ENCODE measurements around the gene SIM1.

SIM1 gene

GRCh38 chr6:100371591-100371990 lies 93.1 kb downstream of the SIM1 start:
- Histone ChIP-seq H3K4me2 (ENCODE audit: low read length, poor library complexity, severe bottlenecking) (no peak overlapping the region), H3K4me1 (ENCODE audit: control insufficient read depth, insufficient read depth, low read depth, low read length) (no peaks in the 10 kb centered on the region), H3K36me3 (ENCODE audit: control insufficient read depth in 1 of 2, insufficient read depth in 2 of 2, low read depth in 1 of 2, low read length in 2 of 2) (no peaks in the 10 kb centered on the region), H2BK120ac (ENCODE audit: low read depth, low read length) (no peak overlapping the region), H3K23ac (ENCODE audit: low read length in 2 of 2) (no peak overlapping the region), H3K27ac (ENCODE audit: low read length, poor library complexity, severe bottlenecking) (no peak overlapping the region), H2BK12ac (ENCODE audit: low read length in 2 of 2) (no peak overlapping the region), H3K9ac (ENCODE audit: low read length) (no peak overlapping the region), H3K27me3 (ENCODE audit: control insufficient read depth in 1 of 2, insufficient read depth in 1 of 2, low read length in 2 of 2) (no peaks in the 10 kb centered on the region), H2AK5ac (ENCODE audit: low read length, severe bottlenecking) (no peak overlapping the region), H3K9me3 (ENCODE audit: control insufficient read depth, low read length) (no peaks in the 10 kb centered on the region), H3K79me1 (replicated peaks; ENCODE audit: low read length, poor library complexity, severe bottlenecking) (no peaks in the 10 kb centered on the region), H2BK5ac (ENCODE audit: low read depth, low read length, poor library complexity, severe bottlenecking) (no peak overlapping the region), H2BK15ac (ENCODE audit: low read depth, poor library complexity, severe bottlenecking) (no peak overlapping the region), H3K14ac (ENCODE audit: low read length in 2 of 2) (no peak overlapping the region), H3K4ac (ENCODE audit: low read depth in 1 of 2, low read length in 2 of 2) (no peak overlapping the region), H2AFZ (ENCODE audit: low read depth, low read length) (no peak overlapping the region), H4K8ac (ENCODE audit: low read length) (no peak overlapping the region), H4K91ac (ENCODE audit: low read length) (no peak overlapping the region), H3K4me3 (ENCODE audit: insufficient read depth in 1 of 2, low read depth in 1 of 2, low read length in 2 of 2) (no peak overlapping the region), H3K18ac (ENCODE audit: low read depth in 1 of 2, low read length in 2 of 2) (no peak overlapping the region)
- DNase-seq: no peak
- WGBS: 88% methylated on average over 1 of the region's 4 CpGs

DNA sequence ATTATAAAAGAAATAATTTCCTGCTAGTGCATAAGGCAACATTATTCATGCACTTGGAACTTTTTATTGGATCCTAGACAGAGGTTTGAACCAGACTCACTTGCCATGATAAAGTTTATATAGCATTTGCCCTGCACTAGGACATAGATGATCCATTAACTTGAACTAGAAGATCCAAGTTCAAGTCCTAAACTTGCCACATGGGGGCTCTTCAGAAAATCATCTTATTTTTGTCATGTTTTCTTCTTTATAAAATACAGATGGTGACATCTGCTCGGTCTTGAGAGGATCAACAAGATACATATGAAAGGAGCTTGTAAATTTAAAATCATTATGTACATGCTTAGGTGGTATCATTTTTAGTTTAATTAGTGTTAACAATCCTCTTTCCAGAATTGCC lies 94.5 kb downstream of the SIM1 start:
- no CpG with 5 or more reads among the region's 1 CpG for WGBS

DNA sequence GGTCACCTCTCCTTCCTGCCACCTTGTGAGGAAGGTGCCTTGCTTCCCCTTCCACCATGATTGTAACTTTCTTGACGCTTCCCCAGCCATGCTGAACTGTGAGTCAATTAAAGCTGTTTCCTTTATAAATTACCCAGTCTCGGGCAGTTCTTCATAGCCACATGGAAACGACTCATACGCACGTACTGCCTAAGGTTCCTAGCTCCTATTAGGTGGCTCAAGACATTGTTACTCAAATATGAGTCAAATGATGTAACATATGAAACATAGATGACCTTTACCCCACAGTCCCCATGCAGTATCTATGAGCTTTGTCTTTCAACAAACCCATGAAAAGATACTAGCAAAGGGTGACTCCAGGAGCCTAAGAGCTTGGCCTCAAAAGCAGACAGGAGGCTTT lies 98.3 kb downstream of the SIM1 start:
- Histone ChIP-seq H2AFZ (ENCODE audit: low read depth, low read length) (no peak overlapping the region), H3K4me2 (ENCODE audit: low read length, poor library complexity, severe bottlenecking) (no peak overlapping the region), H3K18ac (ENCODE audit: low read depth in 1 of 2, low read length in 2 of 2) (no peak overlapping the region), H2AK5ac (ENCODE audit: low read length, severe bottlenecking) (no peak overlapping the region), H2BK12ac (ENCODE audit: low read length in 2 of 2) (no peak overlapping the region), H3K4ac (ENCODE audit: low read depth in 1 of 2, low read length in 2 of 2) (no peak overlapping the region), H3K9ac (ENCODE audit: low read length) (peak overlapping the region; percentile 44), H3K79me1 (replicated peaks; ENCODE audit: low read length, poor library complexity, severe bottlenecking) (no peaks in the 10 kb centered on the region), H3K9me3 (ENCODE audit: control insufficient read depth, low read length) (no peaks in the 10 kb centered on the region), H3K14ac (ENCODE audit: low read length in 2 of 2) (no peak overlapping the region), H3K27ac (ENCODE audit: low read length, poor library complexity, severe bottlenecking) (no peak overlapping the region), H3K23ac (ENCODE audit: low read length in 2 of 2) (no peak overlapping the region), H2BK5ac (ENCODE audit: low read depth, low read length, poor library complexity, severe bottlenecking) (no peak overlapping the region), H3K36me3 (ENCODE audit: control insufficient read depth in 1 of 2, insufficient read depth in 2 of 2, low read depth in 1 of 2, low read length in 2 of 2) (no peaks in the 10 kb centered on the region), H4K8ac (ENCODE audit: low read length) (no peak overlapping the region), H3K4me1 (ENCODE audit: control insufficient read depth, insufficient read depth, low read depth, low read length) (no peaks in the 10 kb centered on the region), H4K91ac (ENCODE audit: low read length) (no peak overlapping the region), H2BK120ac (ENCODE audit: low read depth, low read length) (no peak overlapping the region), H2BK15ac (ENCODE audit: low read depth, poor library complexity, severe bottlenecking) (no peak overlapping the region), H3K4me3 (ENCODE audit: insufficient read depth in 1 of 2, low read depth in 1 of 2, low read length in 2 of 2) (no peak overlapping the region), H3K27me3 (ENCODE audit: control insufficient read depth in 1 of 2, insufficient read depth in 1 of 2, low read length in 2 of 2) (no peaks in the 10 kb centered on the region)
- WGBS: 56% methylated on average over 5 of the region's 5 CpGs
- peak; percentile 40 for DNase-seq

More for the DNA sequence above, 94.5 kb downstream of the SIM1 start:
- H3K79me1 ChIP-seq (replicated peaks; ENCODE audit: low read length, poor library complexity, severe bottlenecking): no peaks in the 10 kb centered on the region
- no peaks in the 10 kb centered on the region for H3K9me3 ChIP-seq (ENCODE audit: control insufficient read depth, low read length)
- H4K8ac ChIP-seq (ENCODE audit: low read length): no peak overlapping the region
- H3K23ac ChIP-seq (ENCODE audit: low read length in 2 of 2): no peak overlapping the region
- no peaks in the 10 kb centered on the region for H3K36me3 ChIP-seq (ENCODE audit: control insufficient read depth in 1 of 2, insufficient read depth in 2 of 2, low read depth in 1 of 2, low read length in 2 of 2)
- H2BK15ac ChIP-seq (ENCODE audit: low read depth, poor library complexity, severe bottlenecking): no peak overlapping the region
- no peak overlapping the region for H2BK12ac ChIP-seq (ENCODE audit: low read length in 2 of 2)
- H3K14ac ChIP-seq (ENCODE audit: low read length in 2 of 2): no peak overlapping the region
- H2AFZ ChIP-seq (ENCODE audit: low read depth, low read length): no peak overlapping the region
- no peak overlapping the region for H4K91ac ChIP-seq (ENCODE audit: low read length)
- no peak for DNase-seq
- no peak overlapping the region for H3K27ac ChIP-seq (ENCODE audit: low read length, poor library complexity, severe bottlenecking)
- H3K9ac ChIP-seq (ENCODE audit: low read length): no peak overlapping the region
- no peaks in the 10 kb centered on the region for H3K27me3 ChIP-seq (ENCODE audit: control insufficient read depth in 1 of 2, insufficient read depth in 1 of 2, low read length in 2 of 2)
- no peak overlapping the region for H2AK5ac ChIP-seq (ENCODE audit: low read length, severe bottlenecking)
- no peak overlapping the region for H3K18ac ChIP-seq (ENCODE audit: low read depth in 1 of 2, low read length in 2 of 2)
- no peak overlapping the region for H2BK120ac ChIP-seq (ENCODE audit: low read depth, low read length)
- H3K4ac ChIP-seq (ENCODE audit: low read depth in 1 of 2, low read length in 2 of 2): no peak overlapping the region
- H3K4me3 ChIP-seq (ENCODE audit: insufficient read depth in 1 of 2, low read depth in 1 of 2, low read length in 2 of 2): no peak overlapping the region
- H2BK5ac ChIP-seq (ENCODE audit: low read depth, low read length, poor library complexity, severe bottlenecking): no peak overlapping the region
- no peaks in the 10 kb centered on the region for H3K4me1 ChIP-seq (ENCODE audit: control insufficient read depth, insufficient read depth, low read depth, low read length)
- no peak overlapping the region for H3K4me2 ChIP-seq (ENCODE audit: low read length, poor library complexity, severe bottlenecking)

- no peak overlapping the region for H3K4me2 ChIP-seq (ENCODE audit: low read length, poor library complexity, severe bottlenecking)
- no peak overlapping the region for H2BK5ac ChIP-seq (ENCODE audit: low read depth, low read length, poor library complexity, severe bottlenecking)
- no peak overlapping the region for H3K9ac ChIP-seq (ENCODE audit: low read length)
- no peak overlapping the region for H2AFZ ChIP-seq (ENCODE audit: low read depth, low read length)
- H3K27ac ChIP-seq (ENCODE audit: low read length, poor library complexity, severe bottlenecking): no peak overlapping the region
- no peaks in the 10 kb centered on the region for H3K79me1 ChIP-seq (replicated peaks; ENCODE audit: low read length, poor library complexity, severe bottlenecking)
- WGBS: no CpG with 5 or more reads among the region's 1 CpG
- no peak overlapping the region for H4K91ac ChIP-seq (ENCODE audit: low read length)
- H3K23ac ChIP-seq (ENCODE audit: low read length in 2 of 2): no peak overlapping the region
- H4K8ac ChIP-seq (ENCODE audit: low read length): no peak overlapping the region
- no peak overlapping the region for H3K4ac ChIP-seq (ENCODE audit: low read depth in 1 of 2, low read length in 2 of 2)
- no peaks in the 10 kb centered on the region for H3K4me1 ChIP-seq (ENCODE audit: control insufficient read depth, insufficient read depth, low read depth, low read length)
- no peak overlapping the region for H2BK15ac ChIP-seq (ENCODE audit: low read depth, poor library complexity, severe bottlenecking)
- H3K9me3 ChIP-seq (ENCODE audit: control insufficient read depth, low read length): no peaks in the 10 kb centered on the region
- H3K27me3 ChIP-seq (ENCODE audit: control insufficient read depth in 1 of 2, insufficient read depth in 1 of 2, low read length in 2 of 2): no peaks in the 10 kb centered on the region
- H3K4me3 ChIP-seq (ENCODE audit: insufficient read depth in 1 of 2, low read depth in 1 of 2, low read length in 2 of 2): no peak overlapping the region
- no peak overlapping the region for H2BK120ac ChIP-seq (ENCODE audit: low read depth, low read length)
- no peak overlapping the region for H3K14ac ChIP-seq (ENCODE audit: low read length in 2 of 2)
- H2AK5ac ChIP-seq (ENCODE audit: low read length, severe bottlenecking): no peak overlapping the region
- no peak for DNase-seq
- no peaks in the 10 kb centered on the region for H3K36me3 ChIP-seq (ENCODE audit: control insufficient read depth in 1 of 2, insufficient read depth in 2 of 2, low read depth in 1 of 2, low read length in 2 of 2)
- H3K18ac ChIP-seq (ENCODE audit: low read depth in 1 of 2, low read length in 2 of 2): no peak overlapping the region
- no peak overlapping the region for H2BK12ac ChIP-seq (ENCODE audit: low read length in 2 of 2)
These were observed 101.1 kb downstream of the SIM1 start for GRCh38 chr6:100363651-100364050.
